Peyer's patch (tissue), 4 donors: ENCODE data around the gene DAB1. TPM values are rescaled to one million over a fixed set of nuclear protein-coding genes. Genes with fewer than 3 reads are reported as not detected.
A peak's percentile ranks its signal among the peaks of the same experiment; 100 is the strongest.

Experiments used
- DNase-seq, 3 donors: peaks; one replicate each; pipeline ENCODE4 v3.0.0-alpha.2; 2017 to 2019
- H3K27ac ChIP-seq, 4 donors: fragments of 200-600 bp; sonication (generic); one replicate each; pipeline ENCODE4 v1.5.1; 2016 to 2019
- H3K27me3 ChIP-seq, 2 donors: fragments of 200-600 bp; sonication (generic); one replicate each; pipeline ENCODE4 v1.5.1; 2019
- H3K36me3 ChIP-seq, 3 donors: fragments of 200-600 bp; sonication (generic); one replicate each; pipeline ENCODE4 v1.5.1; 2016 to 2019
- H3K4me1 ChIP-seq, 4 donors: fragments of 200-600 bp; sonication (generic); one replicate each; pipeline ENCODE4 v1.5.1; 2016 to 2019
- H3K4me3 ChIP-seq, 4 donors: fragments of 200-600 bp; sonication (generic); 1 replicate in 3 of 4; 2 replicates in 1 of 4; pipeline ENCODE4 v1.5.1; 2016 to 2019; ENCODE audit warnings: mild to moderate bottlenecking in 1 of 4
- H3K9me3 ChIP-seq, 4 donors: fragments of 200-600 bp; sonication (generic); one replicate each; pipeline ENCODE4 v1.5.1; 2016 to 2019; ENCODE audit warnings: mild to moderate bottlenecking in 1 of 4
- POLR2A ChIP-seq, 2 donors: fragments of 450-650 bp; IDR thresholded peaks; one replicate each; pipeline ENCODE4 v1.5.1; 2017; ENCODE audit warnings: antibody characterized with exemption in 2 of 2, mild to moderate bottlenecking in 2 of 2, moderate library complexity in 2 of 2
- total RNA-seq, 4 donors: library from RNA; depleted of rRNA; stranded (reverse); fragments of >200 nt; gene quantifications; one replicate each; pipeline ENCODE4 v1.1.0, GENCODE V29; 2016
- TF ChIP-seq, protein P1 (sequence below), 6 experiments: fragments of 450-650 bp in 4 of 6; fragments of 200-600 bp in 2 of 6; sonication (generic) in 1 of 6; IDR thresholded peaks; one replicate each; pipeline ENCODE4 v1.5.1; 2017 to 2019; ENCODE audit warnings: antibody characterized with exemption in 6 of 6, mild to moderate bottlenecking in 3 of 6, moderate library complexity in 1 of 6

DAB1 gene
- total RNA-seq, 4 donors from 2014 or later = 4.1 to 75.3 (median 63.9) TPM

- H3K36me3 ChIP-seq = no peaks in the 10 kb centered on the region
- H3K27ac ChIP-seq = peak overlapping the region in 3 of 4 donors; percentile 68 to 79 (median 68)
- peaks cover 0 to 5% (median 0%) of the 10 kb centered on the region in 4 donors for H3K4me1 ChIP-seq
- no peaks in the 10 kb centered on the region for H3K27me3 ChIP-seq
- TF ChIP-seq, protein P1, sequence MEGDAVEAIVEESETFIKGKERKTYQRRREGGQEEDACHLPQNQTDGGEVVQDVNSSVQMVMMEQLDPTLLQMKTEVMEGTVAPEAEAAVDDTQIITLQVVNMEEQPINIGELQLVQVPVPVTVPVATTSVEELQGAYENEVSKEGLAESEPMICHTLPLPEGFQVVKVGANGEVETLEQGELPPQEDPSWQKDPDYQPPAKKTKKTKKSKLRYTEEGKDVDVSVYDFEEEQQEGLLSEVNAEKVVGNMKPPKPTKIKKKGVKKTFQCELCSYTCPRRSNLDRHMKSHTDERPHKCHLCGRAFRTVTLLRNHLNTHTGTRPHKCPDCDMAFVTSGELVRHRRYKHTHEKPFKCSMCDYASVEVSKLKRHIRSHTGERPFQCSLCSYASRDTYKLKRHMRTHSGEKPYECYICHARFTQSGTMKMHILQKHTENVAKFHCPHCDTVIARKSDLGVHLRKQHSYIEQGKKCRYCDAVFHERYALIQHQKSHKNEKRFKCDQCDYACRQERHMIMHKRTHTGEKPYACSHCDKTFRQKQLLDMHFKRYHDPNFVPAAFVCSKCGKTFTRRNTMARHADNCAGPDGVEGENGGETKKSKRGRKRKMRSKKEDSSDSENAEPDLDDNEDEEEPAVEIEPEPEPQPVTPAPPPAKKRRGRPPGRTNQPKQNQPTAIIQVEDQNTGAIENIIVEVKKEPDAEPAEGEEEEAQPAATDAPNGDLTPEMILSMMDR (IDR thresholded peaks at IDR 0.05) = no peak
- peak in 1 of 2 donors; percentile 56 for TF ChIP-seq POLR2A (IDR thresholded peaks at IDR 0.05)
- no peaks in the 10 kb centered on the region for H3K9me3 ChIP-seq
- peak overlapping the region in 2 of 4 donors; percentile 29 to 43 for H3K4me3 ChIP-seq
- peak in 1 of 3 donors; percentile 51 for DNase-seq
Measured at GRCh38 chr1:57309630-57310029, 114.2 kb downstream of the DAB1 start.

- H3K36me3 ChIP-seq = no peaks in the 10 kb centered on the region
- no peak for TF ChIP-seq POLR2A (IDR thresholded peaks at IDR 0.05)
- TF ChIP-seq, protein P1 (IDR thresholded peaks at IDR 0.05) = no peak
- H3K9me3 ChIP-seq = no peaks in the 10 kb centered on the region
- H3K4me3 ChIP-seq = peak overlapping the region in 2 of 4 donors; percentile 29 to 43
- H3K27me3 ChIP-seq = no peaks in the 10 kb centered on the region
- no peaks in the 10 kb centered on the region for H3K4me1 ChIP-seq
- peak; percentile 16 to 78 (median 65) for DNase-seq
- peak overlapping the region in 2 of 4 donors; percentile 68 to 79 for H3K27ac ChIP-seq
Measured at GRCh38 chr1:57307392-57308170, 116.3 kb downstream of the DAB1 start.

- H3K36me3 ChIP-seq = no peaks in the 10 kb centered on the region
- DNase-seq = no peak
- H3K27ac ChIP-seq = no peak overlapping the region
- H3K27me3 ChIP-seq = no peaks in the 10 kb centered on the region
- no peaks in the 10 kb centered on the region for H3K9me3 ChIP-seq
- TF ChIP-seq, protein P1 (IDR thresholded peaks at IDR 0.05) = no peak
- TF ChIP-seq POLR2A (IDR thresholded peaks at IDR 0.05) = no peak
- no peaks in the 10 kb centered on the region for H3K4me1 ChIP-seq
- H3K4me3 ChIP-seq = no peak overlapping the region
Measured at GRCh38 chr1:57304591-57304990, 119.3 kb downstream of the DAB1 start.

DNA sequence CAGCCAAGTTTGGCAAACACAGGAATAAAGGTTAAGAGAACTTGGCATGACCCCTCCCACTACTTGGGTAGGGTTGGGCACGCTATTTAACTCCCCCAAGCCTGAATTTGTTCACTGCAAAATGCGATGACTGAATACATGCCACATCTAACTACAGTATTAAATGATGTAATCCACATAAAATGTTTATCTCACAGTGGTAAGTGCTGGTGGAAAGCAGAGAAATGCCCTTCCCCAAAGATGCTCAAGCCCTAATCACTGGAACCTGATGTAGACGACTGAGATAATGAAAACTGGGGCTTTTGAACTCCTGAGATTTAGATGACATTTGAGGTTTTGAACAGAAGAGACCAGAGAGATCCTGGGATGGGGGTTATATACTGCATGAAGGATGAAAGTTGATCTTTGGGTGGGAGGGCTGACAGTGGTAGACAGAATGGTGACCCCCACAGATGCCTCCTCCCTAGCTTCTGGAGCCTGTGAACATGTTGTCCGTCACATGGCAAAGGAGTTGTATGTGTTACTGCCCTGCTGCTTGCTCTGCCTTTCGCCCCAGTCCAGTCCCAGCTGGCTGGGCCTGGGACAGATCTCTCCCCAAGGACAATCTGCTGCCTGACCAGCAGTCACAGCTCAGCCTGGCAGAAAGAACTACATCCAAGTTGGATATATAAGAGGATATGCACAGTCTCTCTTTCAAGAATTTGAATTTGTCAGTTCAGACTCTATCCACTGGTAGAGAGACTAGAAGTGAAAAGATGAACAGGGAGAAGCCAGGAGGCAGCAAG, 120.9 kb downstream of the DAB1 start:
- Histone ChIP-seq H3K4me3 (no peak overlapping the region), H3K36me3 (no peaks in the 10 kb centered on the region), H3K27me3 (no peaks in the 10 kb centered on the region), H3K4me1 (no peaks in the 10 kb centered on the region), H3K27ac (no peak overlapping the region), H3K9me3 (no peaks in the 10 kb centered on the region)
- DNase-seq = no peak
- TF ChIP-seq, protein P1 (IDR thresholded peaks at IDR 0.05) = no peak
- TF ChIP-seq POLR2A (IDR thresholded peaks at IDR 0.05) = no peak

DNA sequence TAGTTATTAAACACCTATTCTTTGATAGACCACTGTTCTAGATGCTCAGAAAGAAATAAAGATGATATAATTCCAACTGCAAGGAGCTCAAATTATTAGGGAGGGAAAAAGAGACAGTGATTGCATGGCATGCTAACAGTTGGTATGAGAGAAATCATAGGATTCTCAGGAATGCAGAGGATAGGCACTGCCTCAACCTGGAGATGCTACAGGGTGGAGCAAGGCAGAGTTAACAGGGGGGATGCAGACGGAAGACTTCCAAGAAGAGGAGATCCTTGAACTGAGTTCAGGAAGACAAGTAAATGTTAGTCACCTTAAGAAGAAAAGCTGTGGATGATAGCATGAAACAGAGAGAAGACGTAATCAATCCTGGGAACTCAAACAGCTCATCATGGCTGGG, 123.7 kb downstream of the DAB1 start:
- DNase-seq = no peak
- H3K27ac ChIP-seq = no peak overlapping the region
- no peaks in the 10 kb centered on the region for H3K36me3 ChIP-seq
- no peaks in the 10 kb centered on the region for H3K4me1 ChIP-seq
- H3K27me3 ChIP-seq = no peaks in the 10 kb centered on the region
- TF ChIP-seq, protein P1 (IDR thresholded peaks at IDR 0.05) = no peak
- TF ChIP-seq POLR2A (IDR thresholded peaks at IDR 0.05) = no peak
- no peaks in the 10 kb centered on the region for H3K9me3 ChIP-seq
- no peak overlapping the region for H3K4me3 ChIP-seq
